Measurements from ENCODE around the gene HPS1. TPM values are rescaled to one million over a fixed set of nuclear protein-coding genes. Genes with fewer than 3 reads are reported as not detected.
A peak's percentile ranks its signal among the peaks of the same experiment; 100 is the strongest.

HPS1 gene
- total and polyA plus RNA-seq, 11 donors, result 20.9 to 61.4 (median 38.5) TPM

DNA sequence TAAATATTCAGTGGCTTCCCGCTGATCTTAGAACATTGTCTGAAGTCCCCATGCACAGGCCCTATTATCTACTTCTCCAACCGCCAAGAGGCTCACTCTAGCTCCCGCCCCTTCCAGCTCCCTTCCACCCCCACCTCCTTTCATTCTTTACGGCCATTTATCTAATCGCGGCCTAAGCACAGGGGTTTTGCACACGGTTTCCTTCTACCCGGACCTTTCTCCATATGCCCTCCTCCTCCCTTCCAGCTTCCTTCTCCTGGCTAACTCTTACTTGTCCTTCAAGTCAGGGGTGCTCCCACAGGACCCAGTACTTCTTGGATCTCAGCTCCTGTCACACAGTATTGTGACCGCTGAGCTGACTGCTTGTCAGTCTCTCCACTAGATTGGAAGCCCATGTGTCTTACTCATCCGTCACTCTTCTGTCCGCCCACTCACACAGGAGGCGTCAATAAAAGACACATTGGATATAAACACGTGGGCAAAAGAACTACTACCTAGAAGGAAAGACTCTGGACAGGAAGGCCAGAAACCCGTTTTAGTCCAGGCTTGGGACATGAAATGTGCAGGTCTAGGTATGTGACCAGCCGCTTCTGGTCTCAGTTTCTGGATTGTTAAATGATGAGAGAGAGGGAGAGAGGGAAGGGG, 20.2 kb upstream of the HPS1 start:
- intact Hi-C loops (cut with DNase I), result loop anchor here in 9 of 10 donors (1.0 to 10.0 kb wide), 17 partner anchors 42 to 1148 kb away; partner anchors contain the start of gene GOT1 (in 1 of the 9)
- Histone ChIP-seq H3K27ac (peak overlapping the region in 1 of 12 donors; percentile 7), H3K27me3 (peaks cover 0 to 8% (median 0%) of the 10 kb centered on the region in 9 donors), H3K4me1 (peaks cover 0 to 30% (median 5%) of the 10 kb centered on the region in 12 donors), H3K36me3 (no peaks in the 10 kb centered on the region), H3K4me3 (peak overlapping the region in 3 of 12 donors; percentile 65 to 66 (median 66)), H3K9me3 (no peaks in the 10 kb centered on the region)
- WGBS, 4 donors, result 45 to 56% (median 50%) methylated on average over 15 of the region's 15 CpGs
- TF ChIP-seq, protein P1, sequence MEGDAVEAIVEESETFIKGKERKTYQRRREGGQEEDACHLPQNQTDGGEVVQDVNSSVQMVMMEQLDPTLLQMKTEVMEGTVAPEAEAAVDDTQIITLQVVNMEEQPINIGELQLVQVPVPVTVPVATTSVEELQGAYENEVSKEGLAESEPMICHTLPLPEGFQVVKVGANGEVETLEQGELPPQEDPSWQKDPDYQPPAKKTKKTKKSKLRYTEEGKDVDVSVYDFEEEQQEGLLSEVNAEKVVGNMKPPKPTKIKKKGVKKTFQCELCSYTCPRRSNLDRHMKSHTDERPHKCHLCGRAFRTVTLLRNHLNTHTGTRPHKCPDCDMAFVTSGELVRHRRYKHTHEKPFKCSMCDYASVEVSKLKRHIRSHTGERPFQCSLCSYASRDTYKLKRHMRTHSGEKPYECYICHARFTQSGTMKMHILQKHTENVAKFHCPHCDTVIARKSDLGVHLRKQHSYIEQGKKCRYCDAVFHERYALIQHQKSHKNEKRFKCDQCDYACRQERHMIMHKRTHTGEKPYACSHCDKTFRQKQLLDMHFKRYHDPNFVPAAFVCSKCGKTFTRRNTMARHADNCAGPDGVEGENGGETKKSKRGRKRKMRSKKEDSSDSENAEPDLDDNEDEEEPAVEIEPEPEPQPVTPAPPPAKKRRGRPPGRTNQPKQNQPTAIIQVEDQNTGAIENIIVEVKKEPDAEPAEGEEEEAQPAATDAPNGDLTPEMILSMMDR (IDR thresholded peaks at IDR 0.05), result no peak
- TF ChIP-seq POLR2A (IDR thresholded peaks at IDR 0.05), result no peak
- peak in 1 of 4 donors; percentile 3 for ATAC-seq
- DNase-seq, result no peak

- intact Hi-C loops (cut with DNase I), result loop anchor here in 9 of 10 donors (2.0 to 10.0 kb wide), 14 partner anchors 41 to 1149 kb away; partner anchors contain the start of gene GOT1 (in 1 of the 9)
- ATAC-seq, result peak in 3 of 4 donors; percentile 3 to 40 (median 13)
- WGBS, 4 donors, result 46 to 59% (median 53%) methylated on average over 3 of the region's 3 CpGs
Measured at GRCh38 chr10:98465866-98466265, 19.1 kb upstream of the HPS1 start.

GRCh38 chr10:98463976-98464754, 17.4 kb upstream of the HPS1 start:
- Histone ChIP-seq H3K27ac (no peak overlapping the region), H3K36me3 (no peaks in the 10 kb centered on the region), H3K9me3 (no peaks in the 10 kb centered on the region), H3K4me1 (peaks cover 0 to 43% (median 16%) of the 10 kb centered on the region in 12 donors), H3K27me3 (peaks cover 0 to 8% (median 0%) of the 10 kb centered on the region in 9 donors), H3K4me3 (no peak overlapping the region)
- no peak for ATAC-seq
- intact Hi-C loops (cut with DNase I), result loop anchor here in 6 of 10 donors (5.0 to 10.0 kb wide), 6 partner anchors 197 to 1151 kb away; partner anchors contain the start of genes GOT1 (in 1 of the 6) and LOXL4 (in 1 of the 6)
- no peak for DNase-seq
- 69 to 82% (median 72%) methylated on average over 8 of the region's 8 CpGs for WGBS, 4 donors
- TF ChIP-seq, protein P1 (IDR thresholded peaks at IDR 0.05), result no peak
- no peak for TF ChIP-seq POLR2A (IDR thresholded peaks at IDR 0.05)

More at GRCh38 chr10:98465866-98466265, 19.1 kb upstream of the HPS1 start:
- DNase-seq, result no peak
- H3K4me1 ChIP-seq, result peaks cover 0 to 39% (median 9%) of the 10 kb centered on the region in 12 donors
- TF ChIP-seq, protein P1 (IDR thresholded peaks at IDR 0.05), result no peak
- no peak for TF ChIP-seq POLR2A (IDR thresholded peaks at IDR 0.05)
- H3K36me3 ChIP-seq, result no peaks in the 10 kb centered on the region
- no peak overlapping the region for H3K4me3 ChIP-seq
- H3K27me3 ChIP-seq, result peaks cover 0 to 8% (median 0%) of the 10 kb centered on the region in 9 donors
- H3K9me3 ChIP-seq, result no peaks in the 10 kb centered on the region
- peak overlapping the region in 4 of 12 donors; percentile 26 to 54 (median 38) for H3K27ac ChIP-seq

Measured in heart left ventricle (tissue), 16 donors.